Effector CD8-positive, alpha-beta T cell (primary cell): Measurements from ENCODE around the gene GGT6.
"Not testable (repeated sequence)": the region's sequence is repeated elsewhere in the genome, so short reads cannot be mapped to it uniquely, and the experiment has no call there.

Source experiments
- DNase-seq: peaks from one replicate; lab custom pipeline; 2025; lab: John Stamatoyannopoulos, UW
- total RNA-seq, 4 experiments: gene quantifications; one replicate each; lab custom pipeline; 2026; lab: John Stamatoyannopoulos, UW

GGT6 gene, protein sequence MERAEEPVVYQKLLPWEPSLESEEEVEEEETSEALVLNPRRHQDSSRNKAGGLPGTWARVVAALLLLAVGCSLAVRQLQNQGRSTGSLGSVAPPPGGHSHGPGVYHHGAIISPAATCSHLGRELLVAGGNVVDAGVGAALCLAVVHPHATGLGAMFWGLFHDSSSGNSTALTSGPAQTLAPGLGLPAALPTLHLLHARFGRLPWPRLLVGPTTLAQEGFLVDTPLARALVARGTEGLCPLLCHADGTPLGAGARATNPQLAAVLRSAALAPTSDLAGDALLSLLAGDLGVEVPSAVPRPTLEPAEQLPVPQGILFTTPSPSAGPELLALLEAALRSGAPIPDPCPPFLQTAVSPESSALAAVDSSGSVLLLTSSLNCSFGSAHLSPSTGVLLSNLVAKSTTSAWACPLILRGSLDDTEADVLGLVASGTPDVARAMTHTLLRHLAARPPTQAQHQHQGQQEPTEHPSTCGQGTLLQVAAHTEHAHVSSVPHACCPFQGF
- 0 to 0.18 (median 0.04) reads per million in 4 experiments for total RNA-seq

GRCh38 chr17:4560421-4560820, at the start of gene GGT6:
Gene GGT6, minus strand, starts transcription at chr17:4560577. Its CDS starts 56 bp downstream, at chr17:4560521.
- no peak for DNase-seq

- DNase-seq, result no peak
Observed at GRCh38 chr17:4610162-4610561, 49.8 kb upstream of the GGT6 start.

GRCh38 chr17:4609761-4610160, 49.4 kb upstream of the GGT6 start:
- DNase-seq, result no peak

DNA sequence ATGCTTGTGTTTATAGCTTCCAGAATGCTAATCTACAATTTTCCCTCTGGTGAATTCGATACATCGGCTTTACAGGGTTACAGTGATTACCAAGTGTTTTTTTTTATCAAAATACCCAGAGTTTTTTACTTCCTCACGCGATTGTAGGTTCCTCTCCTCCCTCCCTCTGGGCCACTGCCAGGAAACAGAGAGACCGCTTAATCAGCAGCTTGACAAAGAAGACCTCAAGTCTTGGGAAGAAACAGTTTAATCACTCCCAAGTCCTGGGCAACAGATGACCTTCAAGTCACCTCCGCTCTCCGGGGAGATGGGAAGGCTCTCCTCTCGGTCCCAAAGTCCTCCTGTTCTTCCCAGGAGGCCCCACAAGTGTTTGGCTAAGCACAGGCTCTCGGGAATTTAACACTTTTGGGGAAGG, 47.4 kb upstream of the GGT6 start:
- no peak for DNase-seq

DNA sequence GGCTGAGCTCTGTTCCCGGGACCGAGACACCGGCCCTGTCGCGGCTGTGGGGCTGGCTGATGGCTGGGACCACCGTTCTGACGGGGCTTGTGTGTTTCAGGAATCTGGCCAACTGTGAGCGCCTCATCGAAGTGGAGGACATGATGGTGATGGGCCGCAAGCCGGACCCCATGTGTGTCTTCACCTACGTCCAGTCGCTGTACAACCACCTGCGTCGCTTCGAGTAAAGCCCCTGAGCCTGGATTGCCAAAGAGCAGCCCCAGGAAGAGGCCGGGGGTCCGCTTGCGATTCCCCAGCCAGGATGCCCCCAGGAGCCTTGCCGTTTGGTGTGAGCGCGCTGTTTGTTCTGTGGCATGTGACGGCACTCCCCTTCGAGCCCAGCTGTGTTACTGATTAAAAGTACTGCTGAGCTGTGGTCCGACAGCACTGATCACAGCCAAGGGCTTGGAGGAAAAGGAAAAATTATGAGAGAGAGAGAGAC, 46.9 kb upstream of the GGT6 start:
- no peak for DNase-seq

DNA sequence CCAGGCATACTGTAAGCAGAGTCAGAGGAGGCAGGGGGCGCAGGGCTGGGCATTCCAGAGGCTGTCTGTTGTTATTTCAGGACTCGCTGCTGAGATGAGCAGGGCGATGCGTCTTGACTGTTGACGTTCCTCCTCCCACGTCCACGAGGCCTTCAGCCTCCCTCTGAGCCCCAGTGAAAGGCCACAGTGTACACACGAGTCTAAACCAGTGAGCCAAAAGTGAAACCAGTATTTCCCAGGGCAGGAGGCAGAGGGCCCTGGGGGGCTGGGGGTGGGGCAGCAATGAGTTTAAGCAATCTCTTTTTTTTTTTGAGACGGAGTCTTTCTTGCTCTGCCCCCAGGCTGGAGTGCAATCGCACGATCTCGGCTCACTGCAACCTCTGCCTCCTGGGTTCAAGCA, 45.4 kb upstream of the GGT6 start:
- DNase-seq, result no peak

GRCh38 chr17:4604736-4605135, 44.4 kb upstream of the GGT6 start:
- DNase-seq, result not testable (repeated sequence)

DNA sequence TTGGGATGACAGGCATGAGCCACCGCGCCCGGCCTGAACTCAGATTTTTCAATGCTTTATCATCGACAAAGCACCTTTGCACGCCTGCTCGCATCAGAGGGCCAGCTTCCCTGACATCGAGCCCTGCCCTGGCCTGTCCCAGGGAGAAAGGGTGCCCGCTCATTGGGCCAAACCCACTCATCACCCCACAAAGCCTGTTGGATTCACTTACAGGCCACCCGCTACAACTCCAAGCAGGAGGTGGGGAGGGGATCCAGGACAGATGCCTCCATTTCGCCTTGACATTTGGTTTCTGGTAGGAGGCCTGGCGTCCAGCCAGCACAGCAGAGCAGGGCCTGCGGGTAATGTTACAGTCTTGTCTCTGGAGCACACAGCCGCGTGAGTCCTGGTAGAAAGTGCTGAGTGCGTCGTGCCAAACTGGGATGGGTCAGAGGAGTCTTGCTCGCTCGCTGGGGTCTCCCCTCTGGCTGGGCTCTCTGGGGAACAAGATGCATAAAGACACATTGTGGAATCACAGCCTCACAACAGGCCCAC, 43.8 kb upstream of the GGT6 start:
- DNase-seq, result no peak

- DNase-seq, result no peak
Observed at GRCh38 chr17:4602041-4602440, 41.7 kb upstream of the GGT6 start.

GRCh38 chr17:4601326-4601725, 40.9 kb upstream of the GGT6 start:
- DNase-seq, result no peak

DNA sequence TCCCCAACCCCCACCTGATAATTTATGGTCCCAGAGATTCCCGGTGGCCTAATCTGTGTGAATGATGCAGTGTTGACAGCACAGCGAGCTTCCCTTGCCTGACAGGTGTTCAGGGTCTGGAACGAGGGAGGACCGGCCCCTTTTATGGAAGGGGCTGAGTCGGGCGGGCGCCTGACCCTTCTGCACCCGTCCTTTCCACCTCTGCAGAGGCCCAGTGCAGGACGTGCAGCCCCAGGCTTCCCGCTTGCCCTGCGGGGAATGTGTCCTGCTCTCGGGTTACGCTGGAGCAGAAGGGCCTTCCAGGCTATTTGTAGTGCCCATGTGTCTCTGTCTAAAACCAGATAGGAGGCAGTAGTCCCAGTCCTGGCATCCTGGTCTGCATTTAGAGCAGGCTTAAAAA, 40.2 kb upstream of the GGT6 start:
- DNase-seq, result no peak

- no peak for DNase-seq
Observed at GRCh38 chr17:4599505-4600281, 39.3 kb upstream of the GGT6 start.

GRCh38 chr17:4598776-4599504, 38.6 kb upstream of the GGT6 start:
- no peak for DNase-seq

- no peak for DNase-seq
Observed at GRCh38 chr17:4597975-4598374, 37.6 kb upstream of the GGT6 start.

DNA sequence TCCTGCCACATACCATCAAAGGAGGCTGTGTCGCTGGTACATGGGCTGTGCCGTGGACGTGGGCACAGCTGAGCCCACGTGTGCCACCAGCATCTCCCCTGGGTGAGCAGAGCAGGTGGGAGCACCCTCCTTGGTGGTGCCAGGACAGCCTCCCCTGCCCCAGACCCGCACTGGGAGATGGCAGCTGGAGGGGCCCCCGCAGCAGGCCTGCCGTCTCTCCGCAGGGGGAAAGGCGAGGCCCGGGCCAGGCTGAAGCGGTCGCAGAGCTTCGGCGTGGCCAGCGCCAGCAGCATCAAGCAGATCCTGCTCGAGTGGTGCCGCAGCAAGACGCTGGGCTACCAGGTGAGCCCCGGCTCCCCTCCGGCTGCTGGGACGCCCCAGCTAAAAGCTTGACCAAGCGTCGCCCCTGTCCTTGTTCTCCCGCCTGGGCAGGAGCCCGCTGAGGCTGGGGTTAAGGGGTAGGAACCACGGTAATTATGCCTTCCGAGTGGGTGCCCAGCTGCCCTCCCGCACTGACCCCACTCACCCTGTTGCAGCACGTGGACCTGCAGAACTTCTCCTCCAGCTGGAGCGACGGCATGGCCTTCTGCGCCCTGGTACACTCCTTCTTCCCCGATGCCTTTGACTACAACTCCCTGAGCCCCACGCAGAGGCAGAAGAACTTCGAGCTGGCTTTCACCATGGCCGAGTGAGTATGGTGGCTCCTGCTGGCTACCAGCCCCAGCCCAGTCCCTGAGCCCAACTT, 36.4 kb upstream of the GGT6 start:
- DNase-seq, result no peak

DNA sequence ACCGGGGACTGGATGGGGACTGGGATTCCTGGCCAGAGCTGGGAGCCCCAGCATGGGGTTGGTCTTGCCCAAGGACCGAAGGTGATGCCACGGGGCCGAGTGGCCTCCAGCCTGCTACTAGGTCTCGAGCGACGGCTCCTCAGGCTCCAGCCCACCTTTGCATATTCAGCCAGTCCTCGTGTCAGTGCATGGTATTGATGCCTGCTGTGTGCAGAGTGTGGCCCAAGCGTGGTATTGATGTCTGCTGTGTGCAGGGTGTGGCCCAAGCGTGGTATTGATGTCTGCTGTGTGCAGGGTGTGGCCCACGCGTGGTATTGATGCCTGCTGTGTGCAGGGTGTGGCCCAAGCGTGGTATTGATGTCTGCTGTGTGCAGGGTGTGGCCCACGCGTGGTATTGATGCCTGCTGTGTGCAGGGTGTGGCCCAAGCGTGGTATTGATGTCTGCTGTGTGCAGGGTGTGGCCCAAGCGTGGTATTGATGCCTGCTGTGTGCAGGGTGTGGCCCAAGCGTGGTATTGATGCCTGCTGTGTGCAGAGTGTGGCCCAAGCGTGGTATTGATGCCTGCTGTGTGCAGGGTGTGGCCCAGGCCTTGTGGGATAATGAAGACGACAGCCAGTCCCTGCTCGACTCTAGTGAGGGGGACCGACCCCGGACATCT, 35.4 kb upstream of the GGT6 start:
- not testable (repeated sequence) for DNase-seq

- no peak for DNase-seq
Observed at GRCh38 chr17:4594931-4595684, 34.7 kb upstream of the GGT6 start.

DNA sequence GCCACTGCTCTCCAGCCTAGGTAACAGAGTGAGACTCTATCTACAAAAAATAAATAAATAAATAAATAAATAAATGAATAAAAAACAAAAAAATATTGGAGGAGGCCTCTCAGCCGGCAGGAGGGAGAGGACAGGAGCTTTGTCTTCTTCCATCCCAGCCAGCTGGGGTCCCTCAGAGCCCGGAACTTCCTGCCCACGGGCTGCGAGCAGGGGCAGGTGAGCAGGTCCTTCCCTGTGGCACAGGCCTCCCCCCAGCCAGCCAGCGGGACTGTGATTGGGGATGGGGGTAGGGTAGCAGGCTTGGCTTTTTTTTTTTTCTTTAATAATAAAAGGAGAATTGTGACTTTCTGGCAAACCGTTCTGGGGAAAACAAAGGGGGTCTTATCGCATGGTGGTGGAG, 34.0 kb upstream of the GGT6 start:
- DNase-seq, result no peak

DNA sequence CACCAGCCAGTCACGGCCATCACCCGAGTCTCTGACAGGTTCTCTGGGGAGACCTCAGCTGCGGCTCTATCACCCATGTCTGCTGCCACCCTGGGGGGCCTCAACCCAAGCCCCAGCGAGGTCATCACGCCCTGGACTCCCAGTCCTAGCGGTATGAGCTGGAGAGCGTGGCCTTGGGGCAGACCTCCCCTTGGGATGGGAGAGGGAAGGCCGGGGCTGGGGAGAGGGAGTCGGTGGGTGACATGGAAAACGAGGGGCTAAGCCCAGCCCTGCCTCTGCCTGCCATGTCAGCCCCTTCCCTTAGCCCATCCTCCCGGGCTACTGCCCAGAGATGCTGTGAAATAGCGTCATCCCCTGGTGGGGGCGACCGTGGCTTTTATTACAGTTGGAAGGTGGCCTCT, 32.6 kb upstream of the GGT6 start:
- no peak for DNase-seq
